ENCODE data around the gene IFNK. TPM values are rescaled to one million over a fixed set of nuclear protein-coding genes. Genes with fewer than 3 reads are reported as not detected.
A peak's percentile ranks its signal among the peaks of the same experiment; 100 is the strongest.

The IFNK gene
- total RNA-seq, 2 donors from 2014 or later = not detected

- no peaks in the 10 kb centered on the region for H3K9me3 ChIP-seq
- H3K27ac ChIP-seq = peak overlapping the region; percentile 97 to 98
- H3K27me3 ChIP-seq (replicated peaks; ENCODE audit: insufficient read depth) = no peaks in the 10 kb centered on the region
- DNase-seq (ENCODE audit: low spot score) (no peak), ATAC-seq (ENCODE audit: insufficient number of reproducible peaks, low FRiP score, low read depth) (no peak)
- no peaks in the 10 kb centered on the region for H3K36me3 ChIP-seq
- H3K4me1 ChIP-seq (ENCODE audit: control insufficient read depth in 1 of 2, low read depth in 2 of 2) = peaks cover 4 to 14% of the 10 kb centered on the region in 2 donors
- no peak for TF ChIP-seq CTCF (IDR thresholded peaks at IDR 0.05)
- peak overlapping the region; percentile 94 for H3K4me3 ChIP-seq
These were observed 48.0 kb downstream of the IFNK start for GRCh38 chr9:27572061-27572460.

GRCh38 chr9:27572566-27572917 lies 48.5 kb downstream of the IFNK start:
- H3K36me3 ChIP-seq = no peaks in the 10 kb centered on the region
- no peaks in the 10 kb centered on the region for H3K27me3 ChIP-seq (replicated peaks; ENCODE audit: insufficient read depth)
- H3K9me3 ChIP-seq = no peaks in the 10 kb centered on the region
- H3K4me1 ChIP-seq (ENCODE audit: control insufficient read depth in 1 of 2, low read depth in 2 of 2) = peaks cover 4 to 14% of the 10 kb centered on the region in 2 donors
- H3K4me3 ChIP-seq = peak overlapping the region; percentile 94
- TF ChIP-seq CTCF (IDR thresholded peaks at IDR 0.05) = no peak
- ATAC-seq (ENCODE audit: insufficient number of reproducible peaks, low FRiP score, low read depth) = no peak
- H3K27ac ChIP-seq = peak overlapping the region; percentile 97 to 98
- peak; percentile 48 for DNase-seq (ENCODE audit: low spot score)

- Histone ChIP-seq H3K9me3 (no peaks in the 10 kb centered on the region), H3K4me3 (peak within 1 kb of the TSS; percentile 94), H3K27ac (peak within 1 kb of the TSS; percentile 97 to 98), H3K4me1 (ENCODE audit: control insufficient read depth in 1 of 2, low read depth in 2 of 2) (peaks cover 4 to 14% of the 10 kb centered on the region in 2 donors), H3K27me3 (replicated peaks; ENCODE audit: insufficient read depth) (no peaks in the 10 kb centered on the region), H3K36me3 (no peaks in the 10 kb centered on the region)
- TF ChIP-seq CTCF (IDR thresholded peaks at IDR 0.05) = no peak
- DNase-seq (ENCODE audit: low spot score) = peak; percentile 17
- peak; percentile 83 for ATAC-seq (ENCODE audit: insufficient number of reproducible peaks, low FRiP score, low read depth)
These were observed 49.0 kb downstream of the IFNK start, which contains the start of gene C9orf72 for GRCh38 chr9:27572918-27573633. Gene C9orf72 (minus strand): TSS chr9:27573481. CDS start chr9:27567120, 6,361 bp downstream.

- H3K4me3 ChIP-seq = peak overlapping the region; percentile 94
- peak; percentile 98 for DNase-seq (ENCODE audit: low spot score)
- no peaks in the 10 kb centered on the region for H3K27me3 ChIP-seq (replicated peaks; ENCODE audit: insufficient read depth)
- no peaks in the 10 kb centered on the region for H3K9me3 ChIP-seq
- no peak for TF ChIP-seq CTCF (IDR thresholded peaks at IDR 0.05)
- H3K27ac ChIP-seq = peak overlapping the region; percentile 91 to 97
- ATAC-seq (ENCODE audit: insufficient number of reproducible peaks, low FRiP score, low read depth) = peak; percentile 86
- peaks cover 4 to 14% of the 10 kb centered on the region in 2 donors for H3K4me1 ChIP-seq (ENCODE audit: control insufficient read depth in 1 of 2, low read depth in 2 of 2)
- no peaks in the 10 kb centered on the region for H3K36me3 ChIP-seq
These were observed 49.8 kb downstream of the IFNK start for GRCh38 chr9:27573634-27574590.

Other genes with a start within 250 kb of the IFNK start
- not detected for gene EQTN, start 227.1 kb upstream of the IFNK start, total RNA-seq
- gene MOB3B, start 5.5 kb downstream of the IFNK start, total RNA-seq = 10 to 100 TPM in 1 of 2 donors, 1 to 10 TPM in 1; 6.6 to 11.1 TPM
- 10 to 100 TPM; 19.4 to 25.6 TPM for gene C9orf72, start 49.2 kb downstream of the IFNK start, total RNA-seq